ENCODE results near the gene LMAN1.

DNA sequence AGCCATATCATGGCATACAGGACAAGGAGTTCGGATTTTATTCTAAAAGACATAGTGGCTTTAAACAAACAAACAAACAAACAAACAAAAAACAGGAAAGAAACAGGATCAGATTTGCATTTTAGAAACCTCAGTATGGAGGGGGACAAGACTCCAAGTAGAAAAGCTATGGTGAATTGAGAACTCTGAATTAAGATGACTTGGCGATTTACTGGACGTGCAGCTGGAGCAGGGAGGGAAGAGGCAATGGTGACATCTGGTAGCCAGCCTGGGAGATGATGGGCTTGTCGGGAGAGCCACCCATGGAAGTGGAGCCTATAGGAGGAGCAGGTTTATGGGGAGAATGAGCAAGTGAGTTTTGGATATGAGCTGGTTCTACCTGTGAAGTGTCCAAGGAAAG lies 53.8 kb downstream of the LMAN1 start:
- TF ChIP-seq, protein P1, sequence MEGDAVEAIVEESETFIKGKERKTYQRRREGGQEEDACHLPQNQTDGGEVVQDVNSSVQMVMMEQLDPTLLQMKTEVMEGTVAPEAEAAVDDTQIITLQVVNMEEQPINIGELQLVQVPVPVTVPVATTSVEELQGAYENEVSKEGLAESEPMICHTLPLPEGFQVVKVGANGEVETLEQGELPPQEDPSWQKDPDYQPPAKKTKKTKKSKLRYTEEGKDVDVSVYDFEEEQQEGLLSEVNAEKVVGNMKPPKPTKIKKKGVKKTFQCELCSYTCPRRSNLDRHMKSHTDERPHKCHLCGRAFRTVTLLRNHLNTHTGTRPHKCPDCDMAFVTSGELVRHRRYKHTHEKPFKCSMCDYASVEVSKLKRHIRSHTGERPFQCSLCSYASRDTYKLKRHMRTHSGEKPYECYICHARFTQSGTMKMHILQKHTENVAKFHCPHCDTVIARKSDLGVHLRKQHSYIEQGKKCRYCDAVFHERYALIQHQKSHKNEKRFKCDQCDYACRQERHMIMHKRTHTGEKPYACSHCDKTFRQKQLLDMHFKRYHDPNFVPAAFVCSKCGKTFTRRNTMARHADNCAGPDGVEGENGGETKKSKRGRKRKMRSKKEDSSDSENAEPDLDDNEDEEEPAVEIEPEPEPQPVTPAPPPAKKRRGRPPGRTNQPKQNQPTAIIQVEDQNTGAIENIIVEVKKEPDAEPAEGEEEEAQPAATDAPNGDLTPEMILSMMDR (IDR thresholded peaks at IDR 0.05): no peak
- no peak for TF ChIP-seq POLR2A (IDR thresholded peaks at IDR 0.05)

All from esophagus squamous epithelium (tissue), 4 donors.